Stimulated activated CD8-positive, alpha-beta memory T cell treated with anti-CD3 and anti-CD28 coated beads, Interleukin-15, amount 100 ng/mL, for 24 hours (primary cell): ENCODE measurements around the gene FAM135A.
"Not testable (repeated sequence)": the region's sequence is repeated elsewhere in the genome, so short reads cannot be mapped to it uniquely, and the experiment has no call there.

Source experiments
- DNase-seq: peaks from one replicate; pipeline ENCODE4 v3.0.0-alpha.2; 2020; ENCODE audit warnings: low read depth

Gene FAM135A

DNA sequence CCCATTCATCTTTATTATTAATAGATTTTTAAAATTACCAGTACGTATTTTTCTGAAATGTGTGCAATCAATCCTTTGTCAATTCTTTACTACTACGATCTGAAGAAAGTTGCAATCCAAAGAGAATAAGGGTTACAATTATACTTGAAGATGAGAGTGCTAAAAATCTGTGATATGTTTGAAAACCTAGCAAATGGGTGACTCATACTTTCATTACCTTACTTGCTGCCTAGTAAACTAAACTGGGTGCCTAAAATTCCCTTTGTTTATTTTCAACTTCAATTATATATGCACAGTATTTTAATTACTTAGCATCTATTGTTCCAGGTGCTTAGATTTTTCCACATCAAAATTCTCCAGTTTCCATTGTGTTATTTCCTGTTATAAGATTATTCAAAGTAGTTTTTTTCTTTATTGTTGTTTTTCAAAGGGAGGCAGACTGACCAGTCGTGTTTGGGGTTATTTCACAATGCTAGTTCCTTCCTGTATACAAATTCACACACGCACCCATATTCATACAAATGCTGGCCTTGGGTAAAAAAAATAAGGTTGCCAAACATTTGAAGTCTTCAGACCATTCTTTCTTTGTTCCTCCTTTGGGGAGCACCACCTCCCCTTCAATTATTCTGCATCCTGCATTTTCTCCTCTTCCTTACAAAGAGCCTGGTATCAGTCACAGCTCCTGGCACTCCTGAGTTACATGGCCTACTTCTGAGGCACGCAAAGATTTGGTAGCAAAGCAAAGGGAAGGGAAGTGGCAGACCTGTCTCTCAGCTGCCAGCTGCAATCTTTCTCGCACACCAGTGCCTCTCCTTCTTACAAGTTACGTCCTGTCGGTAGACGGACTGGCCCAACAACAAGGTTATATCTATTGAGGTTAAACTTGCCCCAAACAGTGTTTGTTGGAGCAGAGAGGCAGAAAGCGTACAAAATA is 16.2 kb upstream of the FAM135A start:
- no peak for DNase-seq

- DNase-seq, result no peak
Observed at GRCh38 chr6:70398783-70399728, 14.3 kb upstream of the FAM135A start.

GRCh38 chr6:70404658-70405057 is 8.7 kb upstream of the FAM135A start:
- DNase-seq, result no peak

- no peak for DNase-seq
Observed at GRCh38 chr6:70409216-70409615, 4.1 kb upstream of the FAM135A start.

DNA sequence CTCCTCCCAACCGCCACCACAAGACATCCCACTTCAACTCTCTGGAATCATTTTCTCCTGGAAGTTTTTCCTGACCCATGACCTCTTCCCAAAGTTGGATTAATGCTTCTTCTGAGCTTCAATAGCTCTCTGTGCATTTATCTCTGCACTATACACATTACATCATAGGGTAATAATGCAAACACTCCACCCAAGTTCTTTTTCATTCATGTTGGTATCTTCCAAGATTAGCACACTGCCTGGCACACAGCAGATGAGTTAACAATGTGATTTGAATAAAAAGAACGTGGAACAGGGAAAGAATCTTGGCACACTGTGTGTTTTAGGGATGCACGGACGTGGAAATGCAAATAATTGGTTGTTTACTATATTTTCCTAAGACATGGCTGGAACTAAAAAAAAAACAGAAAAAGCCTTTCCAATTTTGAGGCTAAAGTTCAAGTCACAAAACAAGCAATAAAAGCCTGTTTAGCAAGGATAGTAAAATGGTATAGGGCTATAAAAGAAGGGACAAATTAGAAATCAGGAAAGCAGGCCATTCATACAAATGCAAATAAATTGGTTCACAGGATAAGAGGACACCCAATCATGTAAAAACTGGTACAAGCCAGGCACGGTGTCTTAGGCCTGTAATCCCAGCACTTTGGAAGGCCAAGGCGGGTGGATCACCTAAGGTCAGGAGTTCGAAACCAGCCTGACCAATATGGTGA is 1.6 kb upstream of the FAM135A start:
- no peak for DNase-seq

DNA sequence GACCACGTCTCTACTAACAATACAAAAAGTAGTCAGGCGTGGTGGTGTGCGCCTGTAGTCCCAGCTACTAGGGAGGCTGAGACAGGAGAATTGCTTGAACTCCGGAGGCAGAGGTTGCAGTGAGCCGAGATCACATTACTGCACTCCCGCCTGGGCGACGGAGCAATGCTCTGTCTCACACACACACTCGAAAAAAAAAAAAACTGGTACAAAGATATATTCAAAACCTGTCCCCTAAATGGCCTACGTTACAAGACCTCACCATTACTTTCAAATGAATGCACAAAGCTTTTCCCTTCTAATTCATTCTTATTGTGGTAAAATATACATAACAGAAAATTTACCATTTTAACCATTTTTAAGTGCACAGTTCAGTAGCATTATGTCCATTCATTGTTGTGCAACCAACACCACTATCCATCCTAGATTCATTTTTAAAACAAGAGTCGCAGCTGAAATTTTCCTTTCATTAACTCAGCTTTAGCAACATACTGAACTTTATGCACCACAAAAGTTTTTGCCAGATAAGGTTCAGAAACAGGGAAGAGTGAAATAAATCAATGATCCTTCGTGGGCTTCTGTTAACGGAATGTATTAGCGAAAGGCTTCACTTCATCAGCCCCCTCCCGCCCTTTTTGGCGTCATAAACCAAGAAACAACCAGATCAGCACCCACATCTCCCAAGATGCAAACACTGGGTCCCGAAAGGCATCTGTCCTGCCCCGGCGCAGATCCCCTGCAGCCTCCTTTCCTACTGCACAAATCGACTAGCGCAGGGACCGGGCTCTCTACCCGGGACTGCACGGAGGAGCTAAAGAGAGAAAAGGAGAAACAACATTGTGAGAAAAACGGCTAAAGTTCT is 825 bp upstream of the FAM135A start:
- DNase-seq, result no peak

DNA sequence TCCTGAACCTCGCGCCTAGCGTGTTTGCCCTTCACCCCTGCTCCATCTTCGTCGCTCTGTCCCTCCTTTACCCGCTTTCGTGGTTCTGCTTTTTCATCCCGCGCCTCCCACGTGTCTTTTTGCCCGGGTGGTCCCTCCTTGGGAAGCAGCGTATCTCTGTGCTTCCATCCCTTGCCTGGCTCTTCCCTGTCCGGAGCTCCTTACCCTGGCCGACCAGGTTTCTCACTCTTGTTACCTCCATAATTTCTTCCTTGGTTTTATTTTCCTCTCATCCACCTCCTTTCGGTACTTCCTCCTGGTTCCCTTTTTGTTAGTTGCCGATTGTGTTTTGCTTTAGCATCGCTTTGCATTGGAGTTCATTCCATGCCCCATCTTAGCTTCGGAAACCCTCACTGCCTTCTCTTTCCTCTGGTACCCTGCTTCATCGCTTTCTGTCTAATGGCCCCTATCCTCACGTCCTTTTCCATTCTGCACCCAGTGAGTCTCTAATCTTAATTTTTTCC is 735 bp downstream of the FAM135A start:
- DNase-seq, result no peak

DNA sequence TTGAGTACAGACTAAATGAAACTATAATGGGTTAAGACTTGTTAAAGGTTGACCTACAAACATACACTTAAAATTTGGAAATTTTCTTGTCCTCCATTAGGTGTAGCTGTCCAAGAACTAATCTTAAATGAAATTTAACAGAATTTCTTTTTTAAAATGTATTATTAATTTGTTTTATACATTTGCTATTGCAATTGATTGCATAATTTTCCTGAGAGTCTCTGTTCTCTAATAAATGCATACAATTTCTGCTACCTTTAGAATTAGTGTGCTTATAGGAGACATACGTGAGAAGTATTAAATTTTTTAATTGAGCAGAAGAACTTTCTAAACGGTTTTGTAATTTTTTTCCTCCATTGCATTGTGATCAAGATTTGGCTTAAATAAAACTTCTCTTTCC is 1.5 kb downstream of the FAM135A start:
- DNase-seq, result no peak

DNA sequence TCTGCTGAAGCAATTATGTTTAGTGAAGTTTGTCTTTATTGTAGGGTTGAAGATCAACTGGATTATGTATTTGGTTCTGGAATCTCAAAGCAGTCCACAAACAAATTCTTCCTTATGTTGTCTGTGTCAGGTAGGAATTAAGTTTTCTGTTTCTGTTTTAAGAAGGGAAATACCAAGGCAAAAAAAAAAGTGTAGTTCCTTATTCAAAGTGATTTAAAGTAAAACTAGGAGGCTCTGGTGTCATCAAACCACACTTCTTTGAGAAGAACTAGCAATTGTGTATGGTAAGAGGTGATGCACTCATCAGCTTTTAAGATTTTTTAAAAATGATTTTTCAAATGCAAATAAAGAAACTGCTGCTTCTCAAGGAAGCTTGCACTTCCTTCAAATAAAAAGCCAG is 1.9 kb downstream of the FAM135A start:
- DNase-seq, result no peak

DNA sequence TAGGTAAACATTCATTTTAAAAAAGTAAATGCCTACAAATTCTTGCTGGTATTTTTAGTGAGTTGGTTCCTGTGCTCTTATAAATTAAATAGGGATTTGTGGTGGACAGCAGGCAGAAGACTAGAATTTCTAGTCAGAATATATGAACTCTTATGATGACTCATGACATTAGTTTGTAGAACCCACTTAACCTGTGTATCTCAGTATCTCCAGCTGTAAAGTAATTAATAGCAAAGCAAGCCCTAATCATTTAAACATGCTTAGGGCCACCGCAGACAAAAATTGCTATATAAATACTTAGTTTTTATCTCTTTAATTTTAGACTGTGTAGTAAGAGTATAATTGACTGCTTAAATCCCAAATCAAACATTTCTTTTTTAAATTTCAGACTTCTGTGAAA is 2.4 kb downstream of the FAM135A start:
- DNase-seq, result no peak

DNA sequence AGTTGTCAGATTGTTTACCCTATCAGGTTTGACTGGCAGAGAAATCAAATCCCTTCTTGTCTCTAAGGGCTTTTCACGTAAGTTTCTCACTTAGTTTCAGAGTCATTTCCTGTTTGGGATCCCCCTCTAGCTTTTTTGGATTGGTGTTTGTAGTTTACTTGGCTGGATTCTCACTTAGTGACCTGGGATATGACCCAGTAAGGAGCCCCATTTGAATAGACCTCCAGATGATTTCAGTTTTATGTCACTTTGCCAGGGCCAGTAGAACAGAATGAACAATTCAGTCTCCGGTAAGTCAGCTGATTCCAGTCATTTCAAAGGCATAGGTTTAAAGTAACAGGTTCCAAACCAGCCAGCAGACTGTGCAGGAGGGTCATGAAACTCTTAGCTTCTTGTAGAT is 8.2 kb downstream of the FAM135A start:
- no peak for DNase-seq

DNA sequence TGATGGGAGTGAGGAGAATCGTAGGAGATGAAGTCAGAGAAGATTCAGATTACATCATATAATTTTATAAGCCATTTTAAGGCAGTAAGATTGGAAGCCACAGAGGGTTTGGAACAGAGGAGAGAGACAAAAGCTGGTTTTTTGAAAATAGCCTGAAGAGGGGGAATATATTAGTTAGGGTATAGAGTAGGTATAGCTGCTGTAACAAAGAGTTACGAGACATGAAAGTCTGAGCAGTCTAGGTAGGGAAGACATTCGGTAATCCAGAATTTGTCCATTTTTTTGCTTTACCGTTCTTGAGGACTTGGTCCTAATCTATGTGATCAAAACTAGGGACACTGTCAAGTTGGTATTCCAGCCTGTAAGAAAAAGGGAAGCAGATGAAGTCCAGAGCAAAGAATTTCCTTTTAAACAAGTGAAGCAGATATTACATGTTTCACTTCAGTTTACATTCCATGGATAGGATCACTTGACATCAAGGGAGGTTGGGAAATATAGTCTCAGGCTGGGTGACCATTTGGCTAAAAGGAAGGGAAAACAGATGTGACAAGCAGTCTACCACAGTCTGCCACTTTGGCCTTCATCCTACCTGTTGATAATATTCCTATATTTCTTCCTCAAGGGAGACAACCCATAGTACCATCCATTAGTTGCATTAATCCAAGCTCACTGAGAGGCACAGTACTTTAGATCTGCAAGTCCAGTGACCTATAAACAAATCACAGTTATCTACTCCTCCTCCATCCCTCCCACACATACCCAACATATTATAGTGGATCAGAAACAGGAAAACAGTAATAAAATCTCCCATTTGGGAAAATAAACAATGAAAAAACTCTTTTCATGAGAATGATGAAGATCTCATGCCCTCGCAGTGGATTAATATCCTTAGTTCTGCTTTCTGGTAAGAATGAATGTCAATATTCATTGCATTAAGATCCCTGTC is 10.2 kb downstream of the FAM135A start:
- no peak for DNase-seq

DNA sequence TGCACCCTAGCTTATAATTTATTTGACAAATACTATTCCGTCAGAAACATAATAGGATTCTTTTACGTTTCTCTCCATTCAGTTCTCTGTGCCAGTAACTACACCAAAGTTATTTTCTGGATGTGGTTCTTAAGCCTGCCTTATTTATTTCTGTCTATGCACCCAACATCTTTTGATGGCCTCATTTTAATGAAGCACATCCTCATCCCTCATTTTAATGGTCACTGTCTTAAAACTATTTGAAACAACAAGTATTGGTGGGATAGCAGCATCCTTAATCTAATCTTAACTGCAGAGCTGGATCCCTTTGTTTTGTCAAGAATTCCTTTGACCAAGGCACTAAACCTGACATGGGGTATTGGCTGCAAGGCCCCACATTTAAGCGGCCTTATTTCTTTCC is 11.0 kb downstream of the FAM135A start:
- no peak for DNase-seq

- no peak for DNase-seq
Observed at GRCh38 chr6:70436320-70436719, 23.0 kb downstream of the FAM135A start.

- no peak for DNase-seq
Observed at GRCh38 chr6:70445001-70445400, 31.7 kb downstream of the FAM135A start.

- not testable (repeated sequence) for DNase-seq
Observed at GRCh38 chr6:70447343-70448070, 34.2 kb downstream of the FAM135A start.

DNA sequence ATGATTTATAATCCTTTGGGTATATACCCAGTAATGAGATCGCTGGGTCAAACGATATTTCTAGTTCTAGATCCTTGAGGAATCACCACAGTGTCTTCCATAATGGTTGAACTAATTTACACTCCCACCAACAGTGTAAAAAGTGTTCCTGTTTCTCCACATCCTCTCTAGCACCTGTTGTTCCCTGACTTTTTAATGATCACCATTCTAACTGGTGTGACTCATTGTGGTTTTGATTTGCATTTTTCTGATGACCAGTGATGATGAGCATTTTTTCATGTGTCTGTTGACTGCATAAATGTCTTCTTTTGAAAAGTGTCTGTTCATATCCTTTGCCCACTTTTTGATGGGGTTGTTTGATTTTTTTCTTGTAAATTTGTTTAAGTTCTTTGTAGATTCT is 40.6 kb downstream of the FAM135A start:
- not testable (repeated sequence) for DNase-seq

DNA sequence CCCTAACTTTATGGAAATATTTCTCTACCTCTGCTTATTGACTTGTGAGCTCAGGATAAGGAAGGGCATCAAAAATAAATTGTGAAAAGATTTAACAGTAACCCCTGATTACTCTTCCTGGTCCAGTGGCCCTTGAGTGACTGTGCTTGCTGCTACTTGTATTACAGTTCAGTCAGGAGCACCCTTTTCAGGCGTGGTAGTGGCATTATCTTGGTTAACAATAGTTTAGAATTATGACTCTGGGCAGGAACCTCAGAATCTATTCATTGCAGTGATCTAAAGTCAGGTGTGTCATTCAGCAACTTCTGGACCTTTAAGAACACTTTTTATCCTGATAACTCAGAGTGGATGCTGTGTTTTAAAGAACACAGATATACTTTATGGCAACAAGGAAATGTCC is 43.4 kb downstream of the FAM135A start:
- DNase-seq, result no peak

DNA sequence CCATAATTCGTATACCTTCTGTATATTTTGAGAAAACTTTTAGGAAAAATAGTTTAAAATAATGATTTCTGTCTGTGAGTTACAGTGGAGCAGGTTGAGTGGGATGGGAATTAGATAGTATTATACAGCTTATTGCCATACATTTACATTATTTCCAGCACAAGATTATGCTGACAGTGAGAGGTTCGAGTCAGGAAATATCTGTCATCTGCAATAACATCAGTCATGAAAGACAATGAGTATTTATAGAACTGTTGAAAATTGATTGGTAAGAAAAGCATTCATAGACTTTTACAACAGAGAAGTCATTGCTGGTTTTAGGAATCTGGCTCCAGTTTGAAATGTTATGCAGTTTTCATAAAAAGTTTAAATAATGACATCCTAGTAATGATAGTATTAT is 45.9 kb downstream of the FAM135A start:
- no peak for DNase-seq
